NCI-H2081 (cell line): ENCODE results near the gene ZNF48.
"Not testable (repeated sequence)": the region's sequence is repeated elsewhere in the genome, so short reads cannot be mapped to it uniquely, and the experiment has no call there.

ENCODE experiments used
- DNase-seq, 2 experiments: peaks; one replicate each; lab custom pipeline; 2025; lab: John Stamatoyannopoulos, UW

ZNF48 gene

GRCh38 chr16:30378236-30379157 is 16.7 kb upstream of the ZNF48 start:
- DNase-seq, result peak; percentile 92 to 95

GRCh38 chr16:30379158-30379783 is 15.9 kb upstream of the ZNF48 start:
- DNase-seq, result no peak

GRCh38 chr16:30380072-30380802 is 15.0 kb upstream of the ZNF48 start:
- no peak for DNase-seq

GRCh38 chr16:30380803-30381208 is 14.4 kb upstream of the ZNF48 start:
- DNase-seq, result no peak

GRCh38 chr16:30381291-30382041 is 13.8 kb upstream of the ZNF48 start:
- no peak for DNase-seq

- no peak for DNase-seq
These were observed 12.9 kb upstream of the ZNF48 start, which contains the start of gene SEPTIN1 for GRCh38 chr16:30382111-30382881. Gene SEPTIN1 (minus strand): TSS chr16:30382561. CDS start chr16:30382542, 19 bp downstream.

- no peak for DNase-seq
These were observed 11.7 kb upstream of the ZNF48 start for GRCh38 chr16:30383521-30383920.

- DNase-seq, result no peak
These were observed 547 bp upstream of the ZNF48 start for GRCh38 chr16:30394592-30395154.

- DNase-seq, result peak; percentile 11 to 20
These were observed 869 bp downstream of the ZNF48 start for GRCh38 chr16:30395992-30396585.

GRCh38 chr16:30396627-30397026 is 1.4 kb downstream of the ZNF48 start:
- DNase-seq, result not testable (repeated sequence)

- DNase-seq, result no peak
These were observed 1.8 kb downstream of the ZNF48 start for GRCh38 chr16:30397056-30397455.

GRCh38 chr16:30397776-30398660 is 2.8 kb downstream of the ZNF48 start:
- no peak for DNase-seq

GRCh38 chr16:30398661-30399434 is 3.6 kb downstream of the ZNF48 start:
- DNase-seq, result no peak

- no peak for DNase-seq
These were observed 4.4 kb downstream of the ZNF48 start for GRCh38 chr16:30399435-30400186.

- DNase-seq, result no peak
These were observed 6.7 kb downstream of the ZNF48 start for GRCh38 chr16:30401768-30402425.

- DNase-seq, result no peak
These were observed 11.5 kb downstream of the ZNF48 start for GRCh38 chr16:30406795-30407101.

GRCh38 chr16:30407102-30407803 is 12.0 kb downstream of the ZNF48 start, which contains the start of gene ZNF771:
Gene ZNF771 (plus strand): TSS chr16:30407606. CDS start chr16:30408054, 448 bp downstream.
- DNase-seq, result peak; percentile 83 to 87
